NB4 (cell line): Measurements from ENCODE around the gene DUSP28.

Experiments used
- DNase-seq: peaks from one replicate; pipeline ENCODE4 v3.0.0; 2010; ENCODE audit warnings: low read depth
- H3K4me3 ChIP-seq: one replicate; pipeline ENCODE4 v1.5.1; 2011; ENCODE audit warnings: mild to moderate bottlenecking, low read depth, low read length, moderate library complexity
- MYC ChIP-seq: IDR thresholded peaks from 2 replicates; pipeline ENCODE4 v1.6.1; 2011; ENCODE audit warnings: low read depth, low read length
- POLR2A ChIP-seq: IDR thresholded peaks from 2 replicates; pipeline ENCODE4 v1.6.1; 2011; ENCODE audit warnings: mild to moderate bottlenecking; ENCODE audit not compliant: insufficient read length; ENCODE audit errors: extremely low read depth
- TF ChIP-seq, protein P1 (sequence below): IDR thresholded peaks from one replicate; pipeline ENCODE4 v1.5.1; 2012; ENCODE audit warnings: low read depth, low read length
- TF ChIP-seq, protein P2 (sequence below): IDR thresholded peaks from 2 replicates; pipeline ENCODE4 v1.6.1; 2011; ENCODE audit warnings: low read depth, low read length

The DUSP28 gene

DNA sequence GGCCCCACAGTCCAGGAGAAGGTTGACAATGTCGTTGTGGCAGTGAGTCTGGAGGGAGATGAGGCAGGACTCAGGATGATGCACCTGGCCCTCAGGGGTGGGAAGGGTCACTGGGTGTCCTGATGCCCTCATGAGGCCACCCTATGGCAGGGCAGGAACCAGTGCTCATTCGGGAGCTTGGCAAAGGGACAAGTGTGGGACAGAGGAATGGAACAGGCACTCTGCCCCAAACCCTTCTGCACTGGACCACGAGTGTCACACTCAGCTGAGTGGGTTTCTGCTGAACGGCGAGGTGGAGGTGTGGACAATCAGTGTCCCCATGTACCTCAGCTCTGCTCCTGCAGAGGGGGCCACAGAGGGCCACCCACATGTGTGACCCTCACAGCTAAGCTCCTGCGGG is 34.4 kb upstream of the DUSP28 start:
- TF ChIP-seq MYC: no peak
- TF ChIP-seq, protein P1, sequence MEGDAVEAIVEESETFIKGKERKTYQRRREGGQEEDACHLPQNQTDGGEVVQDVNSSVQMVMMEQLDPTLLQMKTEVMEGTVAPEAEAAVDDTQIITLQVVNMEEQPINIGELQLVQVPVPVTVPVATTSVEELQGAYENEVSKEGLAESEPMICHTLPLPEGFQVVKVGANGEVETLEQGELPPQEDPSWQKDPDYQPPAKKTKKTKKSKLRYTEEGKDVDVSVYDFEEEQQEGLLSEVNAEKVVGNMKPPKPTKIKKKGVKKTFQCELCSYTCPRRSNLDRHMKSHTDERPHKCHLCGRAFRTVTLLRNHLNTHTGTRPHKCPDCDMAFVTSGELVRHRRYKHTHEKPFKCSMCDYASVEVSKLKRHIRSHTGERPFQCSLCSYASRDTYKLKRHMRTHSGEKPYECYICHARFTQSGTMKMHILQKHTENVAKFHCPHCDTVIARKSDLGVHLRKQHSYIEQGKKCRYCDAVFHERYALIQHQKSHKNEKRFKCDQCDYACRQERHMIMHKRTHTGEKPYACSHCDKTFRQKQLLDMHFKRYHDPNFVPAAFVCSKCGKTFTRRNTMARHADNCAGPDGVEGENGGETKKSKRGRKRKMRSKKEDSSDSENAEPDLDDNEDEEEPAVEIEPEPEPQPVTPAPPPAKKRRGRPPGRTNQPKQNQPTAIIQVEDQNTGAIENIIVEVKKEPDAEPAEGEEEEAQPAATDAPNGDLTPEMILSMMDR: no peak
- TF ChIP-seq POLR2A: no peak
- TF ChIP-seq, protein P2, sequence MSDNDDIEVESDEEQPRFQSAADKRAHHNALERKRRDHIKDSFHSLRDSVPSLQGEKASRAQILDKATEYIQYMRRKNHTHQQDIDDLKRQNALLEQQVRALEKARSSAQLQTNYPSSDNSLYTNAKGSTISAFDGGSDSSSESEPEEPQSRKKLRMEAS: no peak
- DNase-seq: no peak
- no peak overlapping the region for H3K4me3 ChIP-seq

DNA sequence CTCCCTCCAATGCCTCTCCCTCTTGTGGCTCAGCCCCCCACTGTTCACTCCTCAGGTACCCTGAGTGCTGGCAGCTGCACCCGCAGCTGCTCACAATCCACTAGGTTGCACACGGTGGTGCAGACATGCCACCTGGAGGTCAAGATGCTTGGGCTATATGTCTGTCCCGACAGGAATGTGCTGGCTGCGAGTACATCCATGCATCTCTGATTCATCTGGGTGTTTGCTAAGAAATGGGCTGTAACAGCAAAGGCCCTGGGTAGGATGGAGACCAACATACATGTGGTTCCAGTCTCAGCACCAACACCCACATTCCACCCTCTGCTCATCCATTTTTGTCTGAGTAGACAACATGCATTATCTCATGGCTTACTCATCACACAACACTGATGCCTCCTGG is 33.6 kb upstream of the DUSP28 start:
- TF ChIP-seq POLR2A: no peak
- TF ChIP-seq, protein P2: no peak
- TF ChIP-seq MYC: no peak
- TF ChIP-seq, protein P1: no peak
- H3K4me3 ChIP-seq: no peak overlapping the region
- no peak for DNase-seq

DNA sequence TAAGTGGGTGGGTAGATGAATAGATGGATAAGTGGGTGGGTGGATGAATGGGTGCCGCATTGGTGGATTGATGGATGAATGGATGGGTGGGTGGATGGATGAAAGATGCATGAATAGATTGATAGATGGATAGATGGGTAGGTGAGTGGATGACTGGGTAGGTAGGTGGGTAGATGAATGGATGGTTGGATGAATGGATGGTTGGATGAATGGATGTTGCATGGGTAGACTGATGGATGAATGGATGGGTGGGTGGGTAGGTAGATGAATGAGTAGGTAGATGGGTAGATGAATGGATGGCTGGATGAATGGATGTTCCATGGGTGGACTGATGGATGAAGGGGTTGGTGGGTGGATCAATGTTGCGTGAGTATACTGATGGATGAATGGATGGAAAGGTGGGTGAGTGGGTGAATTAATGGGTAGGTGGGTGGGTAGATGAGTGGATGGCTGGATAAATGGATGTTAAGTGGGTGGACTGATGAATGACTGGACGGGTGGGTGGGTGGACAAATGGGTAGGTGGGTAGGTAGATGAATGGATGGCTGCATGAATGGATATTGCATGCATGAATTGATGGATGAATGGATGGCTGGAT is 32.9 kb upstream of the DUSP28 start:
- DNase-seq: no peak
- TF ChIP-seq MYC (no peak), POLR2A (no peak)
- TF ChIP-seq, protein P1: no peak
- TF ChIP-seq, protein P2: no peak
- no peak overlapping the region for H3K4me3 ChIP-seq

DNA sequence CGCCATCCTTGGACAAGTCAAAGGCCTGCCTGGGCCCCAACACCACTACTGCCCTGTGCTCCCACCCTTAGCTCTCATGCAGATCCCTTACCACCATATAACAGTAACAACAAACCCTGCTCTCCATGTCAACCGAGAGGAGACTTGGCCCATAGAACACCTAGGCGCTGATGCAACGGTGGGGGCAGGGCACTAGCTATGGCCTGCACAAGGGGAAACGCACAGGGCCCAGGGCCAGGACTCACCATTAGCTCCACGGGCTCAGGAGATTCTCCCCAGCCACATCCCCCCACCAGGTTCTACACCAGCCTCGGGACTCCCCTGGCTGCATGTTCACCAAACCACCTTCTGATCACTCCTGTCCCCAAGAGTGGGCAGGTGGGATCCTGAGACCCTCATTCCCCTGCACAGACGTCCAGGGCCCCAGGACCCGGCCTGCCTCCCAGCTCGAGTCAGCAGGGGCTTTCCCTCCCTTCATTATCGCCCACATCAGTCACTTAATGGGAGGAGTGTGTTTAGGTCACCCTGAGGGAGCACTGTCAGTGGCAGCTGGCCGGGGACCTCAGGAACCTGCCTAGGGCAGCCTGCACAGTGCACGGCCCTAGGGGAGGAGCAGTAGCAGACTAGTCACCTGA is 31.6 kb upstream of the DUSP28 start:
- H3K4me3 ChIP-seq: no peak overlapping the region
- no peak for DNase-seq
- TF ChIP-seq MYC (no peak), POLR2A (no peak)

DNA sequence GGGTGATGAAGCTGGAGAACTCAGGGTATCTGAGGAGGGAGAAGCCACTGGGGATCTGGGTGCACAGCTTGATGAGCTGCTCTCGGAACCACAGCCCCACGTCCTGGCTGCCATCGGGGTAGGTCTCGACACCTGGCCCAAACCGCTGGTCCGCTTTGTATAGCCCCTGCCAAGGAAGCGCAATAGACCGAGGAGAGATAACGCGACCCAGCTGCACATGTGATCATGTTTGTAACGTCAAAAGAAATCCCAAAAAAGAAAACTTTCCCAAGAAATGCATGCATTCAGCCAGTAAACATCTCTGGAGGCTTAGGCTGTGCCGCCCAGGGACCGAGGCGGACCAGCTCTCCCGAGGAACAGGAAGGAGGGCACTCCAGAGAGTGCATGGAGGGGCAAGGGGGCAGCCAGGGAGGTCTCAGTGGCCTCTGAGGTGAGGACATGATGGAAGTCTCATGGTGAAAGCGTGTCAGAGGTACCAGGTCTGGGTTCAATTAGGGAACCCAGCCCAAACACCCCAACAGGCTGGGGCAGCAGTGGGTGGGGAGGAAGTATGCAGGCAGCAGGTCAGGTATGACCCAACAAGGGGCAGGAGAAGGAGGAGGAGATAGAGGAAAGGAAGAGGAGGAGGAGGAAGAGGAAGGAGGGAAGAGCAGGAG is 30.7 kb upstream of the DUSP28 start:
- no peak overlapping the region for H3K4me3 ChIP-seq
- TF ChIP-seq MYC (no peak), POLR2A (no peak)
- TF ChIP-seq, protein P2: no peak
- no peak for DNase-seq

DNA sequence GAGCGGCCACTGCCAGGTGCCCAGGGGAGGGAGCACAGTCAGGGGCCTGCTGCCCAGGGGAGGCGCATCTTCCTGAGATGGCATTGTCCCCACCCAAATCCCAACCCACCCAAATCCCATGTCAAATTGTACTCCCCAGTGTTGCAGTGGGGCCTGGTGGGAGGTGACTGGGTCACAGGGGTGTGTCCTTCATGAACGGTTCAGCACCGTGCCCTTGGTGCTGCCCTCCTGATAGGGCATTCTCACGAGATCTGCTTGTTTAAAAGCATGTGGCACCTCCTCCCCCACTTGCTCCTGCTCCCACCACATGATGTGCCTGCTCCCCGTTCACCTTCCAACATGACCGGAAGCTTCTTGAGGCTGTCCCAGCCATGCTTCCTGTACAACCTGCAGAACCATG is 30.0 kb upstream of the DUSP28 start:
- TF ChIP-seq MYC: no peak
- TF ChIP-seq, protein P2: no peak
- TF ChIP-seq POLR2A: no peak
- TF ChIP-seq, protein P1: no peak
- no peak for DNase-seq
- H3K4me3 ChIP-seq: no peak overlapping the region
